ENCODE data around the gene JMJD1C.
"Not testable (repeated sequence)": the region's sequence is repeated elsewhere in the genome, so short reads cannot be mapped to it uniquely, and the experiment has no call there.

- not testable (repeated sequence) for TF ChIP-seq POLR2A, CTCF (IDR thresholded peaks at IDR 0.05)
Observed at GRCh38 chr10:63153868-63154545, 311.8 kb downstream of the JMJD1C start.
